GM03348 (cell line): ENCODE measurements around the gene COX4I1.
"Not testable (repeated sequence)": the region's sequence is repeated elsewhere in the genome, so short reads cannot be mapped to it uniquely, and the experiment has no call there.

ENCODE experiments used
- DNase-seq: peaks from one replicate; pipeline ENCODE4 v3.0.0; 2012; ENCODE audit warnings: low spot score

Gene COX4I1

GRCh38 chr16:85800321-85800669, 800 bp downstream of the COX4I1 start:
- DNase-seq = peak; percentile 52

GRCh38 chr16:85803570-85803969, 4.1 kb downstream of the COX4I1 start:
- DNase-seq = no peak

GRCh38 chr16:85805442-85806045, 6.0 kb downstream of the COX4I1 start:
- DNase-seq = no peak

GRCh38 chr16:85806539-85806938, 7.0 kb downstream of the COX4I1 start:
- no peak for DNase-seq

GRCh38 chr16:85807340-85807739, 7.8 kb downstream of the COX4I1 start:
- DNase-seq = not testable (repeated sequence)

- not testable (repeated sequence) for DNase-seq
These were observed 8.6 kb downstream of the COX4I1 start for GRCh38 chr16:85808104-85808503.

GRCh38 chr16:85808926-85809325, 9.4 kb downstream of the COX4I1 start:
- DNase-seq = no peak

- DNase-seq = no peak
These were observed 10.2 kb downstream of the COX4I1 start for GRCh38 chr16:85809645-85810044.

- DNase-seq = no peak
These were observed 10.7 kb downstream of the COX4I1 start for GRCh38 chr16:85810097-85810741.

GRCh38 chr16:85810742-85811115, 11.2 kb downstream of the COX4I1 start:
- no peak for DNase-seq

GRCh38 chr16:85812031-85812807, 12.7 kb downstream of the COX4I1 start:
- peak; percentile 31 for DNase-seq

GRCh38 chr16:85812811-85813700, 13.6 kb downstream of the COX4I1 start:
- DNase-seq = no peak

GRCh38 chr16:85816159-85816558, 16.7 kb downstream of the COX4I1 start:
- DNase-seq = no peak

- not testable (repeated sequence) for DNase-seq
These were observed 17.7 kb downstream of the COX4I1 start for GRCh38 chr16:85817195-85817594.

- DNase-seq = peak; percentile 87
These were observed 19.8 kb downstream of the COX4I1 start for GRCh38 chr16:85819245-85819644.

GRCh38 chr16:85819771-85820170, 20.3 kb downstream of the COX4I1 start:
- no peak for DNase-seq

- no peak for DNase-seq
These were observed 21.3 kb downstream of the COX4I1 start for GRCh38 chr16:85820604-85821372.

GRCh38 chr16:85821390-85822135, 22.1 kb downstream of the COX4I1 start:
- peak; percentile 95 for DNase-seq

- no peak for DNase-seq
These were observed 22.6 kb downstream of the COX4I1 start for GRCh38 chr16:85822145-85822544.

- DNase-seq = no peak
These were observed 23.9 kb downstream of the COX4I1 start for GRCh38 chr16:85823328-85823920.
